PC-9 (cell line): ENCODE results near the gene AMBRA1.

ENCODE experiments used
- EZH2 ChIP-seq: fragments of 200-600 bp; sonication (generic); IDR thresholded peaks from 2 replicates; pipeline ENCODE4 v1.8.0; 2017; ENCODE audit warnings: antibody characterized with exemption, low read depth
- TF ChIP-seq, protein P1 (sequence below): fragments of 200-600 bp; sonication (generic); conservative IDR thresholded peaks from 2 replicates; pipeline ENCODE4 v1.6.1; 2017; ENCODE audit warnings: mixed run types, antibody characterized with exemption, mild to moderate bottlenecking, moderate library complexity

GRCh38 chr11:46421257-46421880, 172.5 kb downstream of the AMBRA1 start:
- TF ChIP-seq, protein P1, sequence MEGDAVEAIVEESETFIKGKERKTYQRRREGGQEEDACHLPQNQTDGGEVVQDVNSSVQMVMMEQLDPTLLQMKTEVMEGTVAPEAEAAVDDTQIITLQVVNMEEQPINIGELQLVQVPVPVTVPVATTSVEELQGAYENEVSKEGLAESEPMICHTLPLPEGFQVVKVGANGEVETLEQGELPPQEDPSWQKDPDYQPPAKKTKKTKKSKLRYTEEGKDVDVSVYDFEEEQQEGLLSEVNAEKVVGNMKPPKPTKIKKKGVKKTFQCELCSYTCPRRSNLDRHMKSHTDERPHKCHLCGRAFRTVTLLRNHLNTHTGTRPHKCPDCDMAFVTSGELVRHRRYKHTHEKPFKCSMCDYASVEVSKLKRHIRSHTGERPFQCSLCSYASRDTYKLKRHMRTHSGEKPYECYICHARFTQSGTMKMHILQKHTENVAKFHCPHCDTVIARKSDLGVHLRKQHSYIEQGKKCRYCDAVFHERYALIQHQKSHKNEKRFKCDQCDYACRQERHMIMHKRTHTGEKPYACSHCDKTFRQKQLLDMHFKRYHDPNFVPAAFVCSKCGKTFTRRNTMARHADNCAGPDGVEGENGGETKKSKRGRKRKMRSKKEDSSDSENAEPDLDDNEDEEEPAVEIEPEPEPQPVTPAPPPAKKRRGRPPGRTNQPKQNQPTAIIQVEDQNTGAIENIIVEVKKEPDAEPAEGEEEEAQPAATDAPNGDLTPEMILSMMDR = no peak
- TF ChIP-seq EZH2 = no peak
